Pulmonary artery endothelial cell (primary cell): ENCODE results near the gene TBCCD1. TPM values are rescaled to one million over a fixed set of nuclear protein-coding genes. Genes with fewer than 3 reads are reported as not detected.
"Not testable (repeated sequence)": the region's sequence is repeated elsewhere in the genome, so short reads cannot be mapped to it uniquely, and the experiment has no call there.

Experiments
- DNase-seq: peaks from one replicate; pipeline ENCODE4 v3.0.0-alpha.2; 2011; ENCODE audit warnings: low read depth, low spot score
- total RNA-seq: library from RNA; depleted of rRNA; stranded (reverse); fragments of >200 nt; gene quantifications from 2 replicates; pipeline ENCODE4 v1.2.3, GENCODE V29; 2014

Gene TBCCD1
- total RNA-seq, 1 donor from 2014 or later = 22.8 TPM

- DNase-seq = no peak
Observed at GRCh38 chr3:186552408-186553031, 14.6 kb downstream of the TBCCD1 start.

GRCh38 chr3:186551387-186551786 lies 15.8 kb downstream of the TBCCD1 start:
- DNase-seq = no peak

- no peak for DNase-seq
Observed at GRCh38 chr3:186549497-186549896, 17.6 kb downstream of the TBCCD1 start.

- DNase-seq = no peak
Observed at GRCh38 chr3:186544281-186544680, 22.9 kb downstream of the TBCCD1 start, which contains the start of gene CRYGS. CRYGS (minus strand) TSS chr3:186544380; CDS start chr3:186544326, 54 bp downstream.

GRCh38 chr3:186540835-186541226 lies 26.3 kb downstream of the TBCCD1 start:
- no peak for DNase-seq

- peak; percentile 11 for DNase-seq
Observed at GRCh38 chr3:186540221-186540834, 26.8 kb downstream of the TBCCD1 start.

- DNase-seq = no peak
Observed at GRCh38 chr3:186538779-186539178, 28.4 kb downstream of the TBCCD1 start.

- no peak for DNase-seq
Observed at GRCh38 chr3:186536883-186537844, 30.0 kb downstream of the TBCCD1 start.

GRCh38 chr3:186534113-186534669 lies 32.9 kb downstream of the TBCCD1 start:
- DNase-seq = no peak

GRCh38 chr3:186532598-186533072 lies 34.5 kb downstream of the TBCCD1 start:
- no peak for DNase-seq

GRCh38 chr3:186531694-186532093 lies 35.4 kb downstream of the TBCCD1 start:
- not testable (repeated sequence) for DNase-seq

GRCh38 chr3:186530415-186530814 lies 36.7 kb downstream of the TBCCD1 start:
- DNase-seq = no peak

- no peak for DNase-seq
Observed at GRCh38 chr3:186529201-186529999, 37.7 kb downstream of the TBCCD1 start.

- DNase-seq = no peak
Observed at GRCh38 chr3:186526256-186526606, 40.9 kb downstream of the TBCCD1 start.

- DNase-seq = no peak
Observed at GRCh38 chr3:186525369-186526255, 41.5 kb downstream of the TBCCD1 start.

- no peak for DNase-seq
Observed at GRCh38 chr3:186524616-186525015, 42.5 kb downstream of the TBCCD1 start.

- no peak for DNase-seq
Observed at GRCh38 chr3:186523434-186523833, 43.7 kb downstream of the TBCCD1 start.

- no peak for DNase-seq
Observed at GRCh38 chr3:186523022-186523421, 44.1 kb downstream of the TBCCD1 start.

GRCh38 chr3:186520957-186521842 lies 45.9 kb downstream of the TBCCD1 start:
- no peak for DNase-seq
